Mesenteric fat pad (tissue), 1 donor: ENCODE data around the gene LCN15. TPM values are rescaled to one million over a fixed set of nuclear protein-coding genes. Genes with fewer than 3 reads are reported as not detected.
"Not testable (repeated sequence)": the region's sequence is repeated elsewhere in the genome, so short reads cannot be mapped to it uniquely, and the experiment has no call there.

ENCODE experiments used
- DNase-seq: peaks from one replicate; pipeline ENCODE4 v3.0.0-alpha.2; 2020; ENCODE audit warnings: low spot score
- total RNA-seq: library from RNA; stranded (reverse); fragmentation: NEBNext Ultra II Directional; extraction: Animal tissue kit (Norgen Biotek cat#: 25700); gene quantifications from one replicate; pipeline ENCODE4 v1.2.1, GENCODE V29; 2021
- donor health status: DM: yes; HTN: yes; CAD: no.

The LCN15 gene
- total RNA-seq, 1 donor from 2014 or later = 0.32 TPM

DNA sequence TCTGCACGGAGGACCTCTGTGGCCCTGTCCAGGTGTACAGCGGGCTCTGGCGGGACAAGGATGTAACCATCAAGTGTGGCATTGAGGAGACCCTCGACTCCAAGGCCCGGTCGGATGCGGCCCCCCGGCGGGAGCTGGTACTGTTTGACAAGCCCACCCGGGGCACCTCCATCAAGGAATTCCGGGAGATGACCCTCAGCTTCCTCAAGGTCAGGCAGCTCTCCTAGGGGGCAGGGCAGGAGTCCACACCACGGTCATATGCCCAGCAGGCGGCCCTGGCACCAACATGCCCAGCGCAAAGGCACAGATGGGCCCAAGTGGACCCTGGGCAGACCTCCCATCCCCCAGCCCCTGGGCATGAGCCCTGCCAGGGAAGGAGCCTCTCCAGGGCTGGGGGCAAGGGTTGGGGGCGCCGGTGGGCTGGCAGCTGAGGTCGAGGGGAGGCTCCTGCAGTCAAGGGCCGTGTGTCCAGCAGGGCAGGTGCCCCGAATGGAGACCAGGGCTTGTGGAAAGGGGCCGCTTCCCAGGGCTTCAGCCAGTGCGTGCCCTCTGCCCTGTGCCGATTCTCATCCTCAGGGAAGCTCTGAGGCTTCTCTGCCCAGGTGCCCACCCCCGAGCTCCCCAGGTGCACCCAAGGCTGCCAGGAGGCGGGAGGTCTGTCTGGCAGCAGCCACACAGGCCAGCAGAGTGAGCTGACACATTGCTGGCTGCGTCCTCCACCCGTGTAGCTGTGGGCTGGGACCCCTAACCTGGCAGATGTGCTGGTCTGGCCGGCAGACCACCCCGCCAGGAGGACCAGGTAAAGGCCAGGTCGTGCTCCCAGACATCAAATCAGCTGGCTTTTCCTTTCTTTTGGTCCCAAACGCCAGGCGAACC is 42.0 kb downstream of the LCN15 start:
- no peak for DNase-seq

DNA sequence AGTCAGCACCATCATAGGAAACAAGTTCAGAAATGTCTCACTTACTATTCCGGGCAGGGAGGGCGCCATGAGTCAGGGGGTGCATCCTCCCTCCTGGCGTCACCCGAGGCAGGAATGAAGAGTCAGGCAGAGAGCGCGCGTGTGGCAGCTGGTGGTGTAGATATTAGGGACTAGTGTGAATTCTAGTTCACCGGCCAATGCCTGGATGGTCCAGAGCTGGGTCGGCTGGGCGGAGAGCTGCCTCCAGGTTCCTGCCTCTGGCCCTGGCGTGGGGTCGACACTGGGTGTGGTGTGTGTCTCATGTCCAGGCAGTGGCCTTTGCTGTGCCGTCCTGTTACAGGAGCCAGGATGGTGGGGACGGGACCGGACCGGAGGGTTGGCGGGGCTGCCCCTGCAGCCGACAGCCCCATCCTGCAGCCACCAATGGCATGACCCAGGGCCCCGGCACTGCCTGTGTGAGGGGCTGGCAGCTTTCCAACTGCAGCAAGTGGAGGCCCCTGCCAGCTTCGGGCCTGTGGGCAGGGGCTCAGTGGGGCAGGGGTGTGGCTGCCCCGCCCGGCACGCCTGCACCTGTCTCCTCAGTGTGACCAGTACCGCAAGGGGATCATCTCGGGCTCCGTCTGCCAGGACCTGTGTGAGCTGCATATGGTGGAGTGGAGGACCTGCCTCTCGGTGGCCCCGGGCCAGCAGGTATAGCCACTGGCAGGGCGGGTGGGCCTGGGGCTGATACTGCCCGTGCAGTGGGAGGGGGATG is 42.8 kb downstream of the LCN15 start:
- DNase-seq = no peak

DNA sequence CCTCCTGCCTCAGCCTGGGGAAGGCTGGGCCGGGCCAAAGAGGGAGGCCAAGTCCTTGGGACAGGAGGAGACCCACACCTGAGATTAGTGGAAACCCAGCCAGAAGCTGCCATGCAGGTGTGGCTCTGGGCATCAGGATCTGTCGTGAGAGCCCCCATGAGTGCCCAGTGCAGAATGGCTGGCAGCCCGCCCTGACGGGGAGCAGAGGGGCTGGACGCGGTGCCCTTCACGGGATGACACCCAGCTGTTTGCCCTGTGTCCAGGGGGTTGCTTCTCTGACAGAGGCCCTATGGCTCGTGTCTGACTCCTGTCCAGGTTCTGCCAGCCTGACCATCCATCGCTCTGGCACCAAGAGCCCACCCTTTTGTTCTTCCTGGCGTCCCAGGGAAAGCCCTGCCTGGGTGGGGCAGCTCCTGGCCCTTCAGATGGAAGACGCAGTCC is 43.4 kb downstream of the LCN15 start:
- DNase-seq = no peak

DNA sequence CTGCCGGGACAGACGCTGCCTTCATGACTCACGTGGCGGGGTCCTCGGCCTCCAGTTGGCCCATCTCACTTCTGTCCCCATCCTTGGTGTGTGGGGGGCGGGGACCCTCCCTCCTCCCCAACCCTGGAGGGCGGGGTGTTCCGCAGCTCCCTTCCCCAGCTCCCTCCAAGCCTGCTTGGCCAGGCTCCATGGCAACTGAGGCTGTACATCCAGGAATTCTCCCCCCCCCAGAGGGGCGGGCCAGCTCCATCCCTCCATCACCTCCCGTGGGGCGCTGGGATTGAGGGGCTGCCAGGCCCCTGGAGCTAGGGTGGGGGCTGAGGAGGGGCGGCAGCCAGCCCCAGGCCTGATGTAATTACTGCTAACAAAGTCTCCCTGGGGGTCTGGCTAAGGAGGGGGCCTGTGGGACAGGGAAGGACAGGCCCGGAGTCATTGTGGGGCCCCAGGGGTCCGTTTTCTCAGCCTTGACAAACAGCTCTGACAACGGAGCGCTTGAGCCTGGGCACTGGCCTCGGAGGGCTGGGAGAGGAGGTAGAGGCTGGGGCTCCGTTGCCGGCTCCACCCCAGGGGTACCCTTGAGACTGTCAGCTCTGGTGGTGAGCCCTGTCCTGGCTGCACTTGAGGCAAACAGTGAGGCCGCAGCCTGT is 43.9 kb downstream of the LCN15 start:
- DNase-seq = no peak

DNA sequence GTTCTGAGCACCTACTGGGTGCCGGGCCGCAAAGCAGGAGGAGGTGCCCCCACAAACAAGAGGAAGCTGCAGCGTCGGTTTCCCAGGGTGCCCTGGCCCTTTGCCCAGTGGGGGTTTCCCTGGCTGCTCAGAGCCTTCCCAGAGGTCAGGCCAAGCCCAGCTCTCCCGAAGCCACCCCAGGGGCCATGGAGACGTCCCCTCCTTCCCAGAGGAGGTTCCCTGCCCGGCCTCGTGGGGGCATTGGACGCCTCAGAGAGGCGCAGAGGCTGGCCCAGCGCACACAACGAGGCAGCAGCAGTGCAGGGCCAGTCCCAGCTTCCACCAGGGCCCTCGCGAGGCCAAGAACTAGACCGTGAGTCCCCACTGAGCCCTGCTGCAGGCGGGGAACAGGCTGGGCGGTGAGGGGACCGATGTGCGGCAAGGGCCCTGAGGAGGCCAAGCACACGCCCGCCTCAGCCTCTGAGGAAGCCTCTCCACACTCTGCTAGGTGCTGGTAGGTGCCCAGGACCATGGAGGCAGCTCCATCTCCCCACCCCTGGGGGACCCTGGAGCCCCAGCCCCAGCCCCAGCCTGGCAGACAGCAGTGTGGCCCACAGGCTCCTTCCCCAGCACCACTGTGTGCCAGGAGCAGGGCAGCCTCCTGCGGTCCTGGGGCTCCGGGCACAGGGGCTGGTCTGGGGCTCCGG is 45.0 kb downstream of the LCN15 start:
- no peak for DNase-seq

DNA sequence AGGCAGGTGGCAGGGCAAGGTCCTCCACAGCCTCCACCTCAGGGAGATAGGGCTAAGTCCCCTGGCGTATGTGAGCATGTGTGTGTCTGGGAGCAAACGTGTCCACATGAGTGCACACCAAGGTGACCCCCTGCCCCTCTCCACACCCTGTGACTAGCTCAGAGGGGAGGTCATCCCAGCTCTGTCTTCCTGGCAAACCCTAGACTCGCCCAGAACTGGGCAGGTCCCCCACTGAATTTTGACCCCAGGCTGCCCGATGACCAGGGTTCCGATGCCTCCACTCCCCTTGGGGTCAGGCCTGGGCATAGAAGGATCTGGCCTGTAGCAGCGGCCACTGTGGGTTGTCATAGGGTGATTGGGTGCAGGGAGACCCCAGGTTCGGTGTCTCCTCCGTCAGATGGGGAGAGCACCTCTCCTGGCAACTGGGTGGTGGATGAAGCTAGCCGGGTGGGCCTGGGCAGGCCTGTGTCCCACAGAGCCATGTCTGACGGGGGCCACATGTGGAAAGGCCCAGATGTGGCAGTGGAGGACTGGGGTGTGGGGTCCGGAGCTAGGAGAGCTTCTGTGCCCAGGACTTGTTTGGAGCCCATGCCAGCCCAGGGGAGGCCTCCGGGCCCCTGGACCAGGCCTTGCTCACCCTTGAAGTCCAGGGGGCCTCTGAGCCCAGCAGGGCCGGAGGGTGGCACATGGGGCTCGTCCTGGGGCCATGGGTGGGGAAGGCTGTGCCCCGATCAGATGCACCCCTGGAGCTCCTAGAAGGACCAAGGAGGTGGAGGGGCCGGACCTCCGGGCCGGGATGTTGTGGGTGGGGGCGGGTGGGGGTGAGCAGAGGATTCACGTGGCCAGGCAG is 45.7 kb downstream of the LCN15 start:
- no peak for DNase-seq

DNA sequence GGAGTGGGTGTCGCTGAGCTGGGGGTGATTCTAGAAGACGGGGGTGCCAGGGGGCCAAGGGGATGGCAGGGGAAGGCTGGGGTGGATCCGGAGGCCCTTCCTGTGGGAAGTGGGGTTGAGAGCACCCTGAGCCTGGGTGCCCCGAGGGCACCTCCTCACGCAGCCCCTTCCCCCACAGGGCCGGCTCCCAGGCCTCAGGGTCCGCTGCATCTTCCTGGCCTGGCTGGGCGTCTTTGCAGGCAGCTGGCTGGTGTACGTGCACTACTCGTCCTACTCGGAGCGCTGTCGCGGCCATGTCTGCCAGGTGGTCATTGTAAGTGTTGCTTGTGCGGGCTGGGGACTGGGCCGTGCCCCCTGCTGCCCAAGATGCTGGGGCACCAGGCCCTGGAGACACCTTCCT is 46.9 kb downstream of the LCN15 start:
- DNase-seq = no peak

DNA sequence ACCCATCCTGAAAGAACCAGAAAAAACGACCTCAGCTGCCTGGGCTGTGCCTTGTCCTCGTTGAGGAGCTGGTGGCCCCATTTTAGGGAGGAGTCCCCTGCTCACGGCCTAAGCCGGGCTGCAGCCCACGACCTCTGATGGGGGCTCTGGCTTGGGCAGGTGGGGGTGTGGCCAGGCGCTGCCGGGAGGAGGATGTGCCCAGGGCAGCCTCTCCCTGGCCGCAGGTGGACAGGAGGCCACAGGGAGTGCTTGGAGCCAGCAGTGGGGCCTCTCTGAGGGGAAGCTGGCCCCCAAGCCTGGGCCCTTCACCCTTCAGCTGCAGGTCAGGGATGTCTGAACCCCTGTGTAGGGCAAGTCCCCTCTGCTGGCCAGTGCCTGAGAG is 49.4 kb downstream of the LCN15 start:
- no peak for DNase-seq

DNA sequence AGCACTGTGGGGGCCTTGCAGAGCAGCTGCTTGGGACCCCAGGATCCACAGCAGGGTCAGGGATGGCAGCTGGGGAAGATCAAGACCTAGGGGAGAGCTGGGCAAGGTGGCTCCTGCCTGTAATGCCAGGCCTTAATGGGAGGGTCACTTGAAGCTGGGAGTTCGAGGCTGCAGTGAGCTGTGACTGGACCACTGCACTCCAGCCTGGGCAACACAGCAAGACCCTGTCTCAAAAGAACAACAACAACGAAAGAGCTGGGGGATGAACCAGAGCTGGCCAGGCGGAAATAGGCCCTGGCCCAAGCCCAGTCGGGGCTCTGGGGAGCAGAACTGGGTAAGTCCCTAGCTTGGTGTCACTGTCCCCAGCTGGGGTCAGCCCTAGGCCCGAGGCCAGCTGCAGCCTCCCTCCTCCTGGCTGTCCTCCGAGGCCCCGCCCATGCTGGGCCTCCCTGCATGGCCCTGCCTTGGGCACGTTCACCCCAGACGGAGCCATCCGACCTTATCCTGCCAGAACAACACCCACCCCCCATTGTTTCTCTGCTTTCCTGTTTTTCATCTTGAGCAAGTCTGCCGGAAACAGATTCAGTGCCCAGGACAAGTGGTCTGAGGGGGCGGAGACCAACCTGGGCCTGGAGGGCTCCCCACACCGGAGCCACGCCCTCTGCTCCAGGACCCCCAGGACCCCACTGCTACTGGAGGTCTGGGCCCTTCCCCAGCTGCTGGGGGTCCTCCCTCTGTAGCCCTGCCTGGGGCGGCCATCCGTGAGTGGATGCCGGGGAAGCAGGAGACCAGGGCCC is 50.0 kb downstream of the LCN15 start:
- DNase-seq = no peak

DNA sequence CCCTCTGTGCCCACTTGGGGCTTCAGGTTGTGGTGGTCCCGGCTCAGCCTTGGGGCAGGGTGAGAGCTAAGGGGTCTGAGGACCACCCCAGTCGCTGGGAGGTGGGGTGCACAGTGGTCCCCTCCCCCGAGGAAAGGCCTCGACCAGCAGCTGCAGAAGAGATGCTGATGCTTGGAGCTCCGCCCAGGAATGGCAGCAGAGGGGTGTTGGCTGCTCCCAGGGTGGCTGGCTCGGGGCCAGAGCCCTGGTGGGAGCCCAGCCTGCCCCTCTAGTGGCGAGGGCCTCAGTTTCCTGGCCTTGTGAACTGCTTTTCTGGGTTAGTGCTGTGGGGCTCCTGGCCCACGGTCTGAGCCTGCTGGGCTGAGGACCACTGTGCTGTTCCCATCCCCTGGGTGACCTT is 50.8 kb downstream of the LCN15 start:
- no peak for DNase-seq

DNA sequence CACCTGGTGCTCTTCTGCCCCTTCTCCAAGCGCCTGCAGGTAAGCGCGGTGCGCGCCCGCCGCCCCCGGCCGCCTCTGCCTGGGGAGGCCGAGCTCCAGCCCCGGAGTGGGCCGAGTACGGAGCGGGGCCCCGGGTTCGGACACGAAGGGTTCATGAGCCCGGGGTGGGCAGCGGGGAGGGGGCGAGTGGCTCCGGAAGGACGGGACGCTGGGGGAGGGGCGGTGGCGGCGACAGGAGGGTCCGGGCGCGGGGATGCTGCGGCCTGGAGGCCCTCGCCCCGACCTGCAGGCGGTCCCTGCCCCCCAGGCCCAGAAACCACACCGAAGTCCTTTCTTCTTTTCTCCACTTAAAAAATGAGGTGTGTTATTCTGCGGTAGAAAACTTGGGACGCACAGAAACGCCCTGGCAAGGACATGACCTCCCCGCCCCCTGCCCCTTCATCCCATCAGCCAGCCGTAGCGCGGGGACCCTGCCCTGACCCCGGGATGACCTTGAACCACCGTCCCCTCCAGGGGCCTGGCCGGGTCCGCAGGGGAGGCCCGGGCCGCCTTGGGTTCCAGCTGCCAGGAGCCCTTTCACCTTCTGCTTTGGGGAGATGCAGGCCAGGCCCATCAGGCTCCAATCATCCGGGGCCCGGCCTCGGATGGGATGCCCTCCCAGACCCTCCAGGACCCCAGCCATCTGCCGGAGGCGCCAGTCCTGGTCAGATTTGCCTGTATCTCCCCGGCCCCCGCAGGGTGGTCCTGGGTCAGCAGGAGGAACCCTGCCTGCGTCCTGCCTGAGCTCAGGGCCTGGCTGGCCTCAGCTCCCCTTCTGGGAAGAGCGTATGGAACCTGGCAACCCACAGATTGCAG is 51.4 kb downstream of the LCN15 start:
- no peak for DNase-seq

DNA sequence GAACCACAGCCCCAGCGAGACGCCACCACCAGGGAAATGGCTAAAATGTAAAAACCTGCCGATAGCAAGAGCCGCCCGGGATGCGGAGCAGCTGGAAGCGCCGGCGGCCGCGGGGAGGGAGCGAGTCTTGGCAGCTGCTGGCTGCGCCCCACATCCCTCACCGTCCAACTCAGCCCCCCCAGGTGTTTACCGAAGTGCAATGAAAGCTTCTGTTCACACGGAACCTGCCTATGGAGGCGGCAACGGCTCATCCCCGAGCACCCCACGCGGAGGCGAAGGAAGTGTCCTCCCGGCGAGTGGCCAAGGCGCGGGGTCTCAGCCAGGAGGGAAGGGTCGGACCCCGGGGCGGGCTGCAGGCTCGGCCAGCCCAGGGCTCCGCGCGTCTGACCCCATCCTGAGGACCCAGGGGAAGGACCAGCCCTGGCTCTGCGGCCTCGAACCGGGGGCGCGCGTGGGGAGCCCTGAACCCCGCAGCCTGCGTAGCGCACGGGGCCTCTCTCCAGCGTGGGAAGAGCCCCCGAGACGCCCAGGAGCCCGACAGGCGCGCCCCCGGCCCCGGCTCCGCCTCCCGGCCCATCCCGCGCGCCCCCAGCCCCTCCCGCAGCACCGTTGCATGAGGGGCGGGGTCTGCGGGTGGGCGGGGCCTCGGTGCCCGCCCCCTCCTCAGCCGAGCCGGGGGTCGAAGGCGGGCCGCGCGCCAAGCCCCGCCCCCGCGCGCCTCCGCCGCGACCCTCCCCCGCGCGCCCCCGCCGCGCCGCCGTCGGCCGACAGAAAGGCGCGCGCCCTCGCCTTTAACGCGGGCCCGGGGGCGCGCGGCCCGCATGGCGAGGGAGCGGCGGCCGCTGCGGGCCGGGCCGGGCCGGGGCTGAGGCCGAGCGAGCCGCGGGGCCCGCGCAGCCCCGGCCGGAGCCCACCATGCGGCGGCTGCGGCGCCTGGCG is 52.3 kb downstream of the LCN15 start, which contains the start of gene DIPK1B:
Gene DIPK1B, plus strand, starts transcription at position 822 of the 939 bp plus-strand sequence. Its CDS starts 94 bp downstream, at position 916.
- no peak for DNase-seq

DNA sequence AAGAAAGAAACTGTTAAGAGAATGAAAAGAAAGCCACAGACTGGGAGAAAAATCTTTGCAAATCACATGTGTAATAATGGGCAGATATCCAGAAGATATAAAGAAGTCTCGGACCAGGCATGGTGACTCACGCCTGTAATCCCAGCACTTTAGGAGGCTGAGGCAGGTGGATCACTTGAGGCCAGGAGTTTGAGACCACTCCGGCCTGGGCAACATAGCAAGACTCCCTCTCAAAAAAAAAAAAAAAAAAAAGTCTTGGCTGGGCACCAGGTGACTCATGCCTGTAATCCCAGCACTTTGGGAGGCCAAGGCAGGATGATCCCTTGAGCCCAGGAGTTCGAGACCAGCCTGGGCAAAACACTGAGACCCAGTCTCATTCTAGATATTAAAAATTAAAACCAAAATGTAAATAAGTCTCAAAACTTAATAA is 53.1 kb downstream of the LCN15 start:
- not testable (repeated sequence) for DNase-seq

DNA sequence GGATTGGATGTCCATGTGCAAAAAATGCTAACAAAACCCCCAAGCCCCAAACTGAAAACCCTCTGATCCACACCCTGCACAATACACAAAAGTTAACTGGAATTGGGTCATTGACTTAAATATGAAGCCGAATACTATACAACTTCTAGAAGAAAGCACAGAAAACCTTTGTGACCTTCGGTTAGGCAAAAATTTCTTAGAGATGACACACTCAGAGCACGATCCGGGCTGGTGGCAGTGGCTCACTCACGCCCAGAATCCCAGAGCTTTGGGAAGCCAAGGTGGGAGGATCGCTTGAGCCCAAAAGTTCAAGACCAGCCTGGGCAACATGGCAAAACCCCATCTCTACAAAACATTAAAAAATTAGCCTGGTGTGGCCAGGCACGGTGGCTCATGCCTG is 53.8 kb downstream of the LCN15 start:
- DNase-seq = no peak
